GM12872 (cell line): ENCODE results near the gene CER1.

Experiments
- CTCF ChIP-seq: IDR thresholded peaks from 3 replicates; pipeline ENCODE4 v1.5.1; 2011; ENCODE audit warnings: low read depth, mild to moderate bottlenecking, low read length, moderate library complexity; ENCODE audit not compliant: insufficient read depth

CER1 gene

GRCh38 chr9:14756291-14756690 is 33.8 kb upstream of the CER1 start:
- TF ChIP-seq CTCF: no peak

DNA sequence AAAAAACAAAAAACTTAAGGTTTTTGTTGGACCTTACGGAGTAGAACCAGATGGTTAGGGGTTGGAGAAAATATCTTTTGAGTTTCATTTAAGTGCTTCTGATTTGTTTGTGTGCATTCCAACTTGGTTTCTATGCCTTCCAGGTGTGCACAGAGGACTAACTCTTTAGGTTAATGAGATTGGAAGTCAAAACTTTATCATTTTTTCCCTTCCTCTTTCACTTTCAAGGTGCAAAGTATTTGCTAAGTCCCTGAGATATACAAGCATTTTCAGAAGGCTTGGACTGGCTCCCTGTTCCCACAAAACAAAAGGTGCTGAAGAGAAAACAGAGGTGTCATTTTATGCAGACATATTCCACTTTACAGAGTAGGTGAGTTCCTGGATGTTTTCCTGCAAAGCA is 30.3 kb upstream of the CER1 start:
- no peak for TF ChIP-seq CTCF

- TF ChIP-seq CTCF: no peak
These were observed 29.7 kb upstream of the CER1 start for GRCh38 chr9:14752271-14752670.

- TF ChIP-seq CTCF: no peak
These were observed 28.3 kb upstream of the CER1 start for GRCh38 chr9:14750821-14751220.

- no peak for TF ChIP-seq CTCF
These were observed 27.2 kb upstream of the CER1 start for GRCh38 chr9:14749741-14750211.

- TF ChIP-seq CTCF: no peak
These were observed 25.8 kb upstream of the CER1 start for GRCh38 chr9:14748373-14748772.

- no peak for TF ChIP-seq CTCF
These were observed 24.6 kb upstream of the CER1 start for GRCh38 chr9:14747111-14747510.

DNA sequence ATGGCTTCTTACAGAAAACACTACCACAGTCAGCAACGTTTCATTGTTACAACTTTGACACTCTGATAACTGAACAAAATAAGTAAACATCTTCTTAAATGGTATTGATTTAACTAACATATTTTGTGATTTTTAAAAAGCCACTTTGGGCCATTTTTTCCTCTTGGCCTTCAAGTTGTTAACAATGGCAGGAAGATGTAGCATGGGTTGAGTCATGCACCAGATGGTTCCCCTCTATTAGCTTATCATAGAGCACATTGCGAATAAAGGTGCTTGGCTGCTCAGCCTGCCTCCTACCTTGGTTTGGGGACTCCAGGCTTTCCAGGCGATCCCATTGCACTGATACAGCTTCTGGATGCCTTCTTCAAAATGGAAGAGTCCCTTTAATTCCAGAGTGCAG is 24.1 kb upstream of the CER1 start:
- no peak for TF ChIP-seq CTCF
